COLO829 (cell line): ENCODE results near the gene COX15.
A peak's percentile ranks its signal among the peaks of the same experiment; 100 is the strongest.
"Not testable (repeated sequence)": the region's sequence is repeated elsewhere in the genome, so short reads cannot be mapped to it uniquely, and the experiment has no call there.

Experiments
- DNase-seq: peaks from one replicate; pipeline ENCODE4 v3.0.0; 2012; ENCODE audit warnings: low spot score

COX15 gene

GRCh38 chr10:99740933-99741559 lies 9.1 kb upstream of the COX15 start:
- DNase-seq, result no peak

- no peak for DNase-seq
Measured at GRCh38 chr10:99740260-99740659, 8.3 kb upstream of the COX15 start.

GRCh38 chr10:99734111-99734510 lies 2.2 kb upstream of the COX15 start:
- not testable (repeated sequence) for DNase-seq

GRCh38 chr10:99733366-99733765 lies 1.4 kb upstream of the COX15 start:
- no peak for DNase-seq

GRCh38 chr10:99731306-99732032 lies 458 bp downstream of the COX15 start:
- no peak for DNase-seq

GRCh38 chr10:99730026-99730425 lies 1.9 kb downstream of the COX15 start:
- no peak for DNase-seq

DNA sequence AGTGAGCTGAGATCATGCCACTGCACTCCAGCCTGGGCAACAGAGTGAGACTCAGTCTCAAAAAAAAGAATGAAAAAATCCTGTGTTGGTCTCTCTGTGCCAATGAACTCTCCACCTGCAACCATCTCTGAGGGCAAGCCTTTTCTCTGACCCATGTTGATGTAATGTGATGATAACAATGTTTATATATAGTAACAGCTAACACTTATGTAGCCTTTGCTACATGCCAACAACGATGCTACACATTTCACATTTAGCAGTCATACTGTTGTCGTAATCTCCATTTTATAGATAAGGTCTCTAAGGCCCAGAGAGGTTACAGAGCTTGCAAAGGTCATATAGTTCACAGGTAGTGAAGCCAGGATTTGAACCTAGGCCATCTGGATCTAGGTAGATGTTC lies 11.5 kb downstream of the COX15 start:
- DNase-seq, result no peak

- DNase-seq, result no peak
Measured at GRCh38 chr10:99714446-99714845, 17.5 kb downstream of the COX15 start.

DNA sequence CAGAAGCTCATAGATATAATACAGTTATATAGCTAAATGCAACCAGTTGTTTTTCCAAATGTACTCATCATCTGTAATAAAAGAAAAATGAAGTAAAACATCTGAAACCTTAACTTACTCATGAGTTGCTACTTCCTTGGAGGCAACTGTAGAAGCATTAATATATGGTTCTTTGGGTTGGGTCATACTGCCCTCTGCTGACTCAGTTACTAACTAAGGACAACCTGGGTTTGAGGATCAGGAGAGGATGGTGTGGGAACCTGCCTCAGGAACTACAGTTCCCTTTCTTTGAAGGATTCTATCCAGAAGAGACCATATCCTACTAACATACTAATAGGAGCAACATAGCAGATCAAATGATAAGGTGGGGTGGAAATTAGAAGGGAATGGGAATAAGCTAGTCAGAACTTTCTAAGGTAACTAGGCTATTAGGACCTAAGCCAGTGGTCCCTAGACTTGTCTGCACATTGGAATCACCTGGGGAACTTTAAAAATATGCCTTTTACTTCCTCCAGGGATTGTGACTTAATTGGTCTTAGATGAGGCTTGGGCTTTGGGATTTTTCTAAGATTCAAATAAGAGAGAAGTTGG lies 20.7 kb downstream of the COX15 start:
- peak; percentile 14 for DNase-seq

GRCh38 chr10:99709480-99710229 lies 22.3 kb downstream of the COX15 start:
- no peak for DNase-seq

GRCh38 chr10:99708428-99709012 lies 23.4 kb downstream of the COX15 start:
- DNase-seq, result no peak

GRCh38 chr10:99700649-99701048 lies 31.3 kb downstream of the COX15 start:
- DNase-seq, result no peak

DNA sequence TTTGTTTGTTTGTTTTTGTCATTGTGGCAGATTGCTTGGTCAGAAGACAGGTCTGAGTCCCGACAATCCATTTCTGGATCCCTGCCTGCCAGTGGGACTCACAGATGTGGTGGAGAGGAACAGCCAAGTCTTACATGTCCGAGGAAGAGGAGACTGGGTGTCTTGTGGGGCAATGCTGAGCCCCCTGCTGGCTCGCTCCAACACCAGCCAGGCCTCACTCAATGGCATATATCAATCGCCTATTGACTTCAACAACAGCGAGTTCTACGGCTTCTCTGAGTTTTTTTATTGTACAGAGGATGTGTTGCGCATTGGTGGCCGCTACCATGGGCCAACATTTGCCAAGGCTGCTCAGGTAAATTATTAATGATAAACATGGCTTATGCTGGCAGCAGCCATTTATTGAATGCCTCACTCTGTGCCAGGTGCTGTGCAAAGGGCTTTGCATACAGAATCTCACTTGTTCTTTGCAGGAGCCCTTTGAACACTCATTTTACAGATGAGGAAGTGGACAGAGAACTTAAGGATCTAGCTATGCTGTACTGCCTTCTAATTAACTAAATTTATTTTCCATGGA lies 33.3 kb downstream of the COX15 start:
- DNase-seq, result no peak

DNA sequence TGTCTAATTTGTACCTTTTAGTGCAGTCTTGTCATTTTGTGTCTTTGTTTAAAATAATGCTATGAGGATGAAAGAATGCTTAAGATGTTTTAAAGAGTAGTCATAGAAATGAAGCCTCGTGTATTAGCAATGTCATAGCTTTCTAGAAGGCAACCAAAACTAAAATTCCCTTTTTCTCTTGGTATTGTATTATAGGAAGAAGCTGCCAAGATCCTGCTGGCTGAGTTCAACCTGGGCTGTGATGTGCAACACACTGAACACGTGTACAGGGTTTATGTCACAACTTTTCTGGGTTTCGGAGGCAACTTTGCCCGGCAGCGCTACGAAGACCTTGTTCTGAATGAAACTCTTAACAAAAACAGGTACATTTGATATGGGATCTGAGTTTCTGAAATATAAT lies 36.2 kb downstream of the COX15 start:
- DNase-seq, result no peak

DNA sequence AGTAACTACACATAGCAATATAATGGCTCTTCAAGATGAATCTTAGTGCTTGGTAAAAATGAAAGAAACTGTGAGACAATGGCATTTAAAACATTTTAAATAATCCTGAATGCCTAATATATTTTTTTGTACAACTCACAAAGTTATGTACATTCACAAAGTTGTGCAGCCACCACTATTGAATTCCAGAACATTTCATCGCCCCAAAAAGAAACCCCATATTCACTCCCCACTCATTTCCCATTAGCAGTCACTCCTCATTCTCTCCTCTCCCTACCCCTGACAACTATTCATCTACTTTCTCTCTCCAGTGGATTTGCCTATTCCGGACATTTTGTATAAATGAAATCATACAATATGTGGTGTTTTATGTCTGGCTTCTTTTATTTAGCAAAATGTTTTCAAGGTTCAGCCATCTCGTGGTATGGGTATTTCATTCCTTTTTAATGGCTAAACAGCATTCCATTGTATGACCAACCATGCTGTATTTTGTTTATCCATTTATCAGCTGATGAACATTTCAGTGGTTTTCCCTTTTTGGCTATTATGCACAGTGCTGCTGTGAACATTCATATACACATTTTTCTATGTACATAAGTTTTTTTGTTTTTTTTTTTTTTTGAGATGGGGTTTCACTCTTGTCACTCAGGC lies 37.9 kb downstream of the COX15 start:
- DNase-seq, result no peak

- DNase-seq, result no peak
Measured at GRCh38 chr10:99689461-99689860, 42.5 kb downstream of the COX15 start.

DNA sequence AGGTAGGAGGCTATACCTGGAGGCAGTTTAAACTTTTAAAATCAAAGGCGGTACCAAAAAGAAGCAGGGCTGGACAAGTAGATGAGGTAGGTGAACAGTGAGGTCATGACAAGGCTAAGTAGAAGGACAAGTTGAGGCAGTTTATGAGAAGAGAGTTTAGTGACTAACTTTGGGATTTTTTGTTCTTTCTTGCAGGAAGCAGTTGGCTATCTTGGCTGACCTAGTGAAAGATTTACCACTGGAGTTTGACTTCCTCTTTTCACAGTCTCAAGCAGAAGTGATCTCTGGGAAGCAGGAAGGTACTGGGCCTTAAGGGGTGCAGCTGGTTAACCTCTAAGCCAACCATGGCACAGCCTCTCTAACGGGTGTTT lies 46.3 kb downstream of the COX15 start:
- DNase-seq, result no peak

DNA sequence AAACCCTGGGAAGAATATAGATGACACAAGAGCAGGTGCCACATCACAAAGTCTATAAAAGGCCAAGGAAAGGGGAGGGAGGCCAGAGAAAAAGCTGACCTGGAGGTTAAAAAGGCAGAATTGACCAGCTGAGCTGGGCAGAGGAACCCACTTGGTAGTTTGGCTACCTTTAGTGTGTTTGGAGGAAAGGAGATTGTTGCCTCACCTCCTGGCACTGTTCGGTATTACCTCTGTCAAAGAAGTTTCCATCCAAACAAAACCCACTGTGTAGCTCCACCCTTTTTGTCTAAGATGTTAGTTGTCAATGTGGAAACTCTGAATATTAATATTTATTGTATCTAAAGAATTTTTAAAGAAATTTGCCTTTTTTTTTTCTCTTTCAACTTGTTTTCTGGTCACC lies 49.2 kb downstream of the COX15 start:
- no peak for DNase-seq
